Measurements from ENCODE around the gene WDR90.

WDR90 gene

GRCh38 chr16:626787-627453 is 22.2 kb upstream of the WDR90 start:
- DNase-seq = peak; percentile 92

DNA sequence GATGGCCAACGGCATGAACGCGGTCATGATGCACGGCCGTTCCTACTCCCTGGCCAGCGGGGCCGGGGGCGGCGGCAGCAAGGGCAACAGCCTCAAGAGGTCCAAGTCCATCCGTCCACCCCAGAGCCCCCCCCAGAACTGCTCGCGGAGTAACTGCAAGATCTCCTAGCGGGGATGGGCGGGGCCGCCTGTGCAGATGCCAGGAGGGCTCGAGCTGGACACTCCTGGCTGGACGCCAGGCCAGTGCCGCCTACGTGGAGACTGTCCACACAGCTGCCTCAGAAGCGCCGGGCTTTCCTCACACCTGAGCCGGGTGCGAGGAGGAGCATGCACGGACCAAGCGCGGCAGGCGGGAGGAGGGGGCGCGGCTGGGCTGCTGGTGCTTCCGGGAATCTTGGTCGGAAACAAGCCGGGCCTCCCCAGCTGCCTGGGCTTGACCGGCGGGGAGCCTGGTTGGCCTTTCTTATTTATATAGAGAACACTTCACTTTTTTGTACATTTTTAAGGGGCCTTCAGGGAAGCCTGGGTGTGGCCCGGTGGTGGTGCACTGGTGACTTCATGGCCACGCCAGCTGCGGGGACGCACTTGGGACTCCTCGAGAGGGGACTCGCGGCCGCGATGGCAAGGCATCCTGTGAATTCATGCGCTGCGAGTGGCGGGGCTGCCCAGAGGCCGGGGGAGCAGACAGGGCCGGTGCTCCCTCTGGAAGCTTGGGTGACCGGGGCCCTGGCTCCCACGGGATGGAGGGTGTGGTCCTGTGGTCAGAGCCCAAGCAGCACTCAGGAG is 21.5 kb upstream of the WDR90 start:
- DNase-seq = no peak

DNA sequence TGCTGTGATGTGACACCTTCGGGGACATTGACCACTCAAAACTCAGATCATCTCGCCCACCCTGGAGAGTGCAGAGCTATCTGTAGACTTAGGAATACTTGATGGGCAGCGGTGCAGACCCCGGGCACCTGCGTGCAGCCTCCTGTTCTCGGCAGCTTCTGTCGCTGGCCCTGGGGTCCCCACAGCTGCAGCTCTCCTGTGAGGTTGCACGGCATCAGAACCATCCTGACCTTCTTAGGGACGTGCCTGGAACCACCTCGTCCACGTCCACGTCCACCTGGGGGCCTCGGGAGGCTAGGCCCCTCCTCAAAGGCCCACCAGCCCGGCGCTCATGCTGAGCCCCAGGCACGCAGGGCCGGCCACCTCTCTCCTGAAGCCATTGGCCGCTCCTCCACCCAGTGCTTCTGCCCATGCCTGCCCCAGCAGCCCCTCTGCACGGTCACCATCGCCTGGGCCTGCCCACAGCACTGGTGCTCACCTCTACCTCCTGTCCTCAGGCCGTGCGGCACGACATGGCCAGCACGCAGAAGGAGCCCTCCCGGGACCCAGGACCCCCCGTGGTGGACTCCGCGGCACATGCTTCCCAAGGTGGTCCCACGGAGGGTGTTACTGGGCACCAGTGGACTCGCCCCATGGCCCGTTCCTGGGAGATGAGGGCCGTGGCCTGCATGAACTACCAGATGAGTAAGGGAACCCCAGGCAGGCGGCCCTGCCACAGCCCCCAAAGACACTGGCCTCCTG is 20.7 kb upstream of the WDR90 start:
- DNase-seq = no peak

DNA sequence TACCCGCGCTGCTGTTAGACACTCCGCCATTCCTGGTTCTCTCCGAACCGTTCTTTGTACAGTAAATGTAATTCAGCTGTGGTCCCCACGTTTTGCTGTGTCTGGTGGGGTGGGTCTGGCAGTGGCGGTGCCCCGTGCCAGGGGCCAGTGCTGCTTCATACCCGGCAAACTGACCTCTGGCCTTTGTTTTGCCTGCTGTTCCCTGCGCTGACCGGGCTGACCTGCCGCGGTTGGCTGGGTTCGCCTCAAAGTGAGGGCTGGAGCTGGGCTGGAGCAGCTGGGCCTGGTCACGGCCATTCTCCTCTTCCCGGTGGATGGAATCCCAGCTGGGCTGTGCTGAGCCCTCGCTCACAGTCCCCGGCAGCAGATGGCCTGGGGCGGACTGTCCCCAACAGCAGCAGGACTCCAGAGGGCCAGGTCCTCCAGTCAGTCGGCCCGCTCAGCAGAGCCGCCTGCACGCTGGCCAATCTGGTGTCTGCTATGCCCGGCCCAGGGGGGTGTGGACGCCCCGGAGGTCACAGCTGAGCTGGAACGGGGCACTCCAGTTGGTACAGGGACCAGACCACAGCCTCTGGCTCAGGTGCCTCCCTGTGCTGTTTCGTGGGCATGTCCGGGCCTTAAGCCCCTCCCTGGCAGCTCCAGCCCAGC is 19.9 kb upstream of the WDR90 start:
- DNase-seq = no peak

DNA sequence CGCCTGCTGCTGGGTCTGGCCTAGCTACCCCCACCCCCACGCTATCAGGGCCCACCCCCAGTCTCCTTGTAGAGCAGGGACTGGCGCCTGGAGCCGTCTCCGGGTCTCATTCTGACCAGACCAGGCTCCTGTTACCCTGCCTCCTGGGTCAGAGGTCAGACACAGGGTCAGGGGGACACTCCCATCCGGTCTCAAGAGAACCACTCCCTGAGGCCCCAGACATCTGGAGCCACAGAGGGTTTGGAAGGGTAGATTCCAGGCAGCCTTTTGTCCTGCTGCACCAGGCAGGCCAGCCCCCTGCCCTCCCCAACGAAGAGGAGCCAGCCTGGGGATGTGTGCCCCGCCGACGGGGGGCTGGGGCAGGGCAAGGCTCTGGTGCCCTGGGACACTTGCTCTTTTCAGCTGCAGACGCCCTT is 19.3 kb upstream of the WDR90 start:
- DNase-seq = no peak

DNA sequence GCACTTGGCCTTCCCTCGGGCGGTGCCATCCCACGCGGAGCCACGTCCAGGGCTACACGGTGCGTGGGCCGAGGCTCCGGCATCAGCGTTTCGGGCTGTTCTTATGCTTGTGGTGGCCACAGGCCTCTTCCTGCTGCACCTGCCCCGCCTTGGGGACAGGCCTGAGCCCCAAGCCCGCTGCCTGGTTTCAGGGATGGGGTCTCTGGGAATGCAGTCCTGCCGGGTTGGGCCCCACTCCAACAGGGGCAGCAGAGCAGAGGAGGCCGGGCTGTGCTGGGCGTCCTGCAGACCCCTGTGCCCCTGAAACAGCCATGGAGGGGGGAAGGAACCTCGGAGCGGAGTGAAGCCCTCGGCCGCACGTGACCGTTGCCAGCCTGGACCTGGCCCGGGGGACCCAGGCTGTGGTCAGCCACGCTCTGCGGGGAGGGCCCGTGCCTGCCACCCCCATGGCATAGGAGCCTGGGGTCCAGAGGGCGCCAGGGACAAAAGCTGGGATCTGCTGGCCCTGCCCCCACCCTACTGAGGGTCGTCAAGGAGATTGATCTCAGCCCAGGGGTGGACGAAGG is 18.8 kb upstream of the WDR90 start:
- no peak for DNase-seq

- no peak for DNase-seq
Measured at GRCh38 chr16:630815-631405, 18.3 kb upstream of the WDR90 start, which contains the start of gene WFIKKN1. WFIKKN1 (plus strand) TSS chr16:630985; CDS start chr16:631254, 269 bp downstream.

GRCh38 chr16:631808-632358 is 17.3 kb upstream of the WDR90 start:
- DNase-seq = no peak

- DNase-seq = no peak
Measured at GRCh38 chr16:632486-633335, 16.5 kb upstream of the WDR90 start.

DNA sequence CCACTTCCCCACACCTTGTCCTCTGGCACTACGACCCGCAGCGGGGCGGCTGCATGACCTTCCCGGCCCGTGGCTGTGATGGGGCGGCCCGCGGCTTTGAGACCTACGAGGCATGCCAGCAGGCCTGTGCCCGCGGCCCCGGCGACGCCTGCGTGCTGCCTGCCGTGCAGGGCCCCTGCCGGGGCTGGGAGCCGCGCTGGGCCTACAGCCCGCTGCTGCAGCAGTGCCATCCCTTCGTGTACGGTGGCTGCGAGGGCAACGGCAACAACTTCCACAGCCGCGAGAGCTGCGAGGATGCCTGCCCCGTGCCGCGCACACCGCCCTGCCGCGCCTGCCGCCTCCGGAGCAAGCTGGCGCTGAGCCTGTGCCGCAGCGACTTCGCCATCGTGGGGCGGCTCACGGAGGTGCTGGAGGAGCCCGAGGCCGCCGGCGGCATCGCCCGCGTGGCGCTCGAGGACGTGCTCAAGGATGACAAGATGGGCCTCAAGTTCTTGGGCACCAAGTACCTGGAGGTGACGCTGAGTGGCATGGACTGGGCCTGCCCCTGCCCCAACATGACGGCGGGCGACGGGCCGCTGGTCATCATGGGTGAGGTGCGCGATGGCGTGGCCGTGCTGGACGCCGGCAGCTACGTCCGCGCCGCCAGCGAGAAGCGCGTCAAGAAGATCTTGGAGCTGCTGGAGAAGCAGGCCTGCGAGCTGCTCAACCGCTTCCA is 15.7 kb upstream of the WDR90 start:
- DNase-seq = no peak

GRCh38 chr16:634051-634670 is 15.0 kb upstream of the WDR90 start:
- no peak for DNase-seq

GRCh38 chr16:634996-635395 is 14.2 kb upstream of the WDR90 start:
- DNase-seq = no peak

DNA sequence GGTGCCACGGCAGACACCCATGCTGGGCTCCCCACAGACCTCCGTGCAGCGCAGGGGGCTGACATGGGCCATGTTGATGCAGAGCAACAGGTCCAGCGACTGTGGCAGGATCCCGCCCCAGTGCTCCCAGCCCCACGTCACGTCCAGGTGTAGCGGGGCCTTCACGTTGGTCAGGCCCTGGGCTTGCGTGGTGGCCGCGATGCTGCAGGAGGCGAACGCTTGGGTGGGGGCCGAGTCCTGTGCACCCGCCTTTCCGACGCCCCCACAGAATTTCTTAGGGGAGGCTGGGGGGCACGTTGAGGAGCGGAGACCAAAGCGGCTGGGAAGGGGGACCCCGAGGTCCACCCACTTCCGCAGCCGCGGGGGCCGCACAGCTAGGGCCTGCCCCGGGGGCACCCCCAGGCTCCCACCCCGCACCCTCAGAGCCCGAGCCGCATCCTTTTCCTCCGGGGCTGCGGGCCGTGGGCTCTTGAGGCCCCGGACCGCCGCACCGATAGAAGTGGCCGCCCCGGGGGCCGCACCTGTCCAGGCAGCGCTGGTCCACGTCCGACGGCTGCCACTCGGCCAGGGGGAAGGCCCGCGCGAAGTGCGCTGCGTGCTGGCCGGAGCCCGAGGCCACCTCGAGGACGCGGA is 13.5 kb upstream of the WDR90 start:
- DNase-seq = no peak

DNA sequence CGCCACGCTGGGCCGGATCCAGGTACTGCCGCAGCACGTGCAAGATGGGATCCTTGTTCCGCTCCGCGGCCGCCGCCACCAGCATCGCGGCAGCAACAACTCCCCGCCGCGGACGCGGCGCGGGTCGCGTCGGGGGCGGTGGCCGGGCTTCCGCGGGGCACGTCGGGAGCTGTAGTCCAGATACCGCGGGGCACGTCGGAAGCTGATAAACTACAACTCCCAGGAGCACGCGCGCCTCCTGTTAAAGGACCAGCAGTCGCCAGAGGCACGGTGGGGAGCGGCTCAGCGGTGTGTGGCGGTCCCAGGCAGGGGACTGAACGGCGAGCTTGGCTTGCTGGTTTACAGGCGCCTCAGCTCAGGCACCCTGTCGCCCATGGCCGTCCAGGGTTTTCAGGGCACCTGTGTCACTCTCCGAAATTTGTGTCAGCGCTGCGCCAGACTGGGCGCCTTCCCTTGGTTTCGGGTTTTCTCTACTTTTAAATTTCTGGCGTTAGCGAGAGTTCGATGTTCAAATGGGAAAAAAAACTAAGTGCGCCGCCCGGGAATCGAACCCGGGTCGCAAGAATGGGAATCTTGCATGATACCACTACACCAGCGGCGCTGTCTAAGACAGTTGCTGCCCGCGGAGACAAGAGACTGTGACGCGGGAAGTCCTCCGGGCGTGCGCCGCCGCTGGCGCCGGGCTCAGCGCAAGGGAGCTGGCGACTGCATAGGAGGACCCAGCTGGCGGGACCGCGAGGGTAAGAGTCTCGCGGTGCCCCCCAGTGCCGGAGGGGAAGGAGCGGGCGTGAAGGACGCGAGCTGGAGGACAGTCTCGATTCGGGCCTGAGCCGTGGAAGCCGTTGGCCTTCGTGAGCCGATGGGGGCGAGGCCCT is 12.7 kb upstream of the WDR90 start, which contains the start of gene METTL26:
TSS of gene METTL26 (minus strand) at position 100 of the 875 bp plus-strand sequence. CDS start at position 85, 15 bp downstream.
- DNase-seq = peak; percentile 94

- DNase-seq = peak; percentile 90
Measured at GRCh38 chr16:637081-638018, 11.8 kb upstream of the WDR90 start.

DNA sequence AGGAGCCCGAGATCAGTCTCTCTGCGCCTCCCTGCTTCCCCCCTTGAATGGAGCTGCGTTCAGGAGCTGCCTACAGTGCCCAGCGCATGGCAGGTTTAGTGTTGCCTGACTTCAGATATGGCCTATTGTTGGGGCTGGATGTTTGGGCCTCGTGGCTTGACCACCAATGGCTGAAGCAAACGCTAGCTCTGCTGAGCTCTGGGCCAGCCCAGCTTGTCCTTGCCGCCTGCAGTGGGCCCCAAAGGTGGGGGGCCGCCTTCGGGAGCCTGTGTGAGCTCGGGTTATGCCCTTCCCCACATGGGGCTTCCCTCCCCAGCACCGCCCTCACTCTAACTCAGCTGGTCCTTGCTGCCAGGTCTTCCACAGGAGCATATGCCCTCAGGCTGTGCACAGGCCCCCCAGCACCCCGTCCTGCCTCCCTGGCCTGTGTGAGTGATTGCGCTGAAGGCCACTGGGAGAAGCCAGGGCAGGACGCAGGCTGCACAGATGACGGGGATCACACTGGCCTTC is 11.1 kb upstream of the WDR90 start:
- no peak for DNase-seq

GRCh38 chr16:638836-639235 is 10.3 kb upstream of the WDR90 start:
- no peak for DNase-seq
